GM23248 (cell line): Measurements from ENCODE around the gene DHX38.

Source experiments
- EZH2 ChIP-seq: fragments of 200-600 bp; sonication (generic); IDR thresholded peaks from 2 replicates; pipeline ENCODE4 v1.6.1; 2018; ENCODE audit warnings: antibody characterized with exemption, mild to moderate bottlenecking; ENCODE audit not compliant: insufficient read depth, poor library complexity, severe bottlenecking
- EZH2phosphoT487 ChIP-seq: fragments of 200-600 bp; sonication (generic); IDR thresholded peaks from 2 replicates; pipeline ENCODE4 v1.6.1; 2018; ENCODE audit warnings: antibody characterized with exemption, moderate library complexity, mild to moderate bottlenecking, low read depth; ENCODE audit not compliant: insufficient read depth

DNA sequence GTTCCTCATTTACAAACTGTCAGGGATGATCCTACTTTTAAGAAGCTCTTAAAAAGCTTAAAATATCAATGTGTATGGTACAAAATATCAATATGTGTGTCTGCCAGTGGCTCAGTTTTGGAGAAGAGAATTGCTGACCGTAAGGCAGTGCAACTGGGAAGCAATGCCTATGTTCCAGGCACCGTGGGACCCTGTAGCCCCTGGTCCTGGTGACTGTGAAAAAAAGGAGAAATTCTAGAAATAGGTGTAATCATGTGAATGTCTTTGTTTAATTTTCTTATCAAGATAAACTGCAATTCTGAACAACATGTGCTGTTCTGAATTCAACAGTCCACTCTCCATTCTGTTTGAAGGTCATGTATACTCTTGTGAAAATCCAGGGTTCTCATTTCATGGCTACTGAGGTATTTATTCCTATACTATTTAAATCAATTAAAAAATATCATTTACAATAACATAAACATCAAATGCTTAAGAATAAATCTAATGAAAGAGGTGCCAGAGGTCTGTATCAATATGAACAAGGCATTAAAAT, 48.8 kb upstream of the DHX38 start:
- no peak for TF ChIP-seq EZH2
- TF ChIP-seq EZH2phosphoT487, result no peak
